ENCODE measurements around the gene COL18A1.
A peak's percentile ranks its signal among the peaks of the same experiment; 100 is the strongest.

Gene COL18A1

GRCh38 chr21:45449658-45450422, 44.9 kb downstream of the COL18A1 start:
- no peak for DNase-seq (ENCODE audit: insufficient read length, low spot score)
- no peak for TF ChIP-seq CTCF (IDR thresholded peaks at IDR 0.05; ENCODE audit: insufficient read depth, missing control alignments)
- no peak for FAIRE-seq

- TF ChIP-seq CTCF (IDR thresholded peaks at IDR 0.05; ENCODE audit: insufficient read depth, missing control alignments): no peak
- FAIRE-seq: no peak
- no peak for DNase-seq (ENCODE audit: insufficient read length, low spot score)
Measured at GRCh38 chr21:45450423-45451090, 45.6 kb downstream of the COL18A1 start.

GRCh38 chr21:45451091-45451740, 46.3 kb downstream of the COL18A1 start:
- TF ChIP-seq CTCF (IDR thresholded peaks at IDR 0.05; ENCODE audit: insufficient read depth, missing control alignments): no peak
- DNase-seq (ENCODE audit: insufficient read length, low spot score): no peak
- no peak for FAIRE-seq

GRCh38 chr21:45451771-45452182, 46.8 kb downstream of the COL18A1 start:
- DNase-seq (ENCODE audit: insufficient read length, low spot score) (no peak), FAIRE-seq (no peak)
- no peak for TF ChIP-seq CTCF (IDR thresholded peaks at IDR 0.05; ENCODE audit: insufficient read depth, missing control alignments)

GRCh38 chr21:45452696-45453307, 47.8 kb downstream of the COL18A1 start:
- no peak for TF ChIP-seq CTCF (IDR thresholded peaks at IDR 0.05; ENCODE audit: insufficient read depth, missing control alignments)
- DNase-seq (ENCODE audit: insufficient read length, low spot score) (no peak), FAIRE-seq (peak; percentile 77)

- FAIRE-seq: no peak
- no peak for DNase-seq (ENCODE audit: insufficient read length, low spot score)
- TF ChIP-seq CTCF (IDR thresholded peaks at IDR 0.05; ENCODE audit: insufficient read depth, missing control alignments): no peak
Measured at GRCh38 chr21:45453308-45453950, 48.5 kb downstream of the COL18A1 start.

Measured in D721Med (cell line).